NCI-H2107 treated with DMSO at 0.1 percent for 48 hours (cell line): ENCODE data around the gene FBXO28.
"Not testable (repeated sequence)": the region's sequence is repeated elsewhere in the genome, so short reads cannot be mapped to it uniquely, and the experiment has no call there.

ENCODE experiments used
- DNase-seq: peaks from one replicate; lab custom pipeline; 2025; ENCODE audit not compliant: unreplicated experiment; lab: John Stamatoyannopoulos, UW

Gene FBXO28

GRCh38 chr1:224183591-224184312 is 69.8 kb downstream of the FBXO28 start:
- DNase-seq: peak; percentile 21

GRCh38 chr1:224185208-224185607 is 71.3 kb downstream of the FBXO28 start:
- DNase-seq: no peak

GRCh38 chr1:224188286-224188685 is 74.4 kb downstream of the FBXO28 start:
- DNase-seq: no peak

- no peak for DNase-seq
These were observed 75.7 kb downstream of the FBXO28 start for GRCh38 chr1:224189561-224189960.

- DNase-seq: no peak
These were observed 78.3 kb downstream of the FBXO28 start for GRCh38 chr1:224192082-224192788.

- DNase-seq: no peak
These were observed 79.5 kb downstream of the FBXO28 start for GRCh38 chr1:224193319-224193966.

- no peak for DNase-seq
These were observed 83.1 kb downstream of the FBXO28 start for GRCh38 chr1:224196813-224197600.

GRCh38 chr1:224198572-224198971 is 84.7 kb downstream of the FBXO28 start:
- DNase-seq: no peak

GRCh38 chr1:224199679-224200078 is 85.8 kb downstream of the FBXO28 start:
- DNase-seq: no peak

- DNase-seq: no peak
These were observed 87.5 kb downstream of the FBXO28 start for GRCh38 chr1:224201383-224201782.

- DNase-seq: no peak
These were observed 87.9 kb downstream of the FBXO28 start for GRCh38 chr1:224201853-224202252.

- no peak for DNase-seq
These were observed 89.5 kb downstream of the FBXO28 start for GRCh38 chr1:224203243-224204016.

GRCh38 chr1:224205438-224205840 is 91.5 kb downstream of the FBXO28 start:
- no peak for DNase-seq

- not testable (repeated sequence) for DNase-seq
These were observed 92.1 kb downstream of the FBXO28 start for GRCh38 chr1:224205931-224206538.

- DNase-seq: no peak
These were observed 97.5 kb downstream of the FBXO28 start for GRCh38 chr1:224211206-224211962.
